OCI-M1 (cell line): ENCODE data around the gene STK24.

ENCODE experiments used
- DNase-seq: peaks from one replicate; lab custom pipeline; 2025; lab: John Stamatoyannopoulos, UW

The STK24 gene

GRCh38 chr13:98450539-98451111 is 126.3 kb downstream of the STK24 start:
- DNase-seq = no peak

- no peak for DNase-seq
Observed at GRCh38 chr13:98450026-98450425, 126.9 kb downstream of the STK24 start.

DNA sequence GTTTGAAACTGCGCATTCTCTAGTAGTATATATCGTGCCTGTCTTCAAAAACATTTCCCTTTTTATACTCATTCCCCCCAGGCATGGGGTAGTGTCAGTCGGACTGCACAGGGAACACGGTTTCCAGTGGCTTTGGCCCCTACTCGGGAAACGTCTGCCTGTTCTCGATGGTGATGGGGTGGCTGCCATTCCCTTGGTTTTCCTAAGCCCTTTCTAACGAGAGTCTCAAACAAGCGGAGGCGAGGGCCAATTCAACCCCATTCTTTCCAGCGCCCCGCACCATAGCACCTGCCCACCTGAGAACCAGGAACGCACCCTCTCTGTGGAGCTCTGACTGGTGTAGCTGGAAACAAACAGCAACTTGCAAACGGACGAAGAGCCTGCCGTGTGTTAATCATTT is 127.6 kb downstream of the STK24 start:
- DNase-seq = no peak

DNA sequence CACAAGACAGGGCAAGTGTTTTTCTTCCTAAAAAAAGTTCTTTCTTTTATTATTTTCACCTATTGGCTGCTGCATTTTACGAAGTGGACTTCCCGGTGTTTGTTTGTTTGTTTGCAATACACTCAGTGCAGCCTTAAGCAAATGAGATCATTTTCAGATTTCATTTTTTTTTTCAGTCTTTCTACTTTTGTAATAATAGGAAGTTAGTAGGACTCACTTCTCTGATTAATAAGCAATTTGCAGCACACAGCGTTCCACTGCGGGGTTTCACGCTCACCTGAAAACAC is 128.3 kb downstream of the STK24 start:
- DNase-seq = no peak

GRCh38 chr13:98447881-98448641 is 128.8 kb downstream of the STK24 start:
- DNase-seq = peak; percentile 31

- no peak for DNase-seq
Observed at GRCh38 chr13:98447130-98447529, 129.8 kb downstream of the STK24 start.

GRCh38 chr13:98446234-98446621 is 130.7 kb downstream of the STK24 start:
- DNase-seq = no peak

DNA sequence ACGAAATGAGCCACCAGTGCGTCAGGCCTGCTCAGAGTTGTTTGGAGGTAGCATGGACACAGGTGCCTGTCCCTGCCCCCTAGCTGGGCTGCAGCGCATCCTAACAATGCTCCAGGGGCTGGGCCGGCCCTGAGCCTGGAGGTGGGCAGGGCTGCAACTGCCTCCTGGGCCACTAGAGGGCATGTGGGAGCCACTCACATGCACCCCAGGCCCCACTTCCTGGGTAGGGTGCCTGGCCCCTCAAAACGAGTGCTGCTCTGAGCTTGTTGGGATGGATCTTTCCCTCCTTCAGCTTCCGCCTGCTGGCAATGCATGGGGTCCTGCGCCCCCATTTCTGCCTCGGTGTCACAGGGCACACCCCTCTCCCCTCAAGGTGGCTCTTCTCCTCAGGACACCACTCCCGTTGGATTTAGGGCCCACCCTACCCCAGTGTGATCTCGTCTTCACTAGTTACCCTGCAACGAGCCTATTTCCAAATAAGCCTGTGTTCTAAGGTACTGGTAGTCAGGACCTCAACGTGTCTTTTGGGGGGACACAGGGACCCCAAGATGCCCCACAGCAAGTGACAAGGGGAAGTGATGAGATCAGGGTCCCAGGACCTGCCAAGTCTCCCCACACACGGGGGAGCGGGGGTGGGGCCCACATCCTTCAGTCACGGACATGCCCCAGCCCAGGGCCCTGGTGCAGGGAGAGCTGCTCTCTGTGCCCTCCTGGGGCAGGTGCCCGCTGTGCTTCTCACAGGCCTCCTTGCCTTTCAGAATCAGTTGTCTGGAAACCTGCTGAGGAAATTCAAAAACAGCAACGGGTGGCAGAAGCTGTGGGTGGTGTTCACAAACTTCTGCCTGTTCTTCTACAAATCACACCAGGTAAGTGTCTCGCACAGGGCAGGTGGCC is 131.3 kb downstream of the STK24 start:
- peak; percentile 79 for DNase-seq

- DNase-seq = no peak
Observed at GRCh38 chr13:98444381-98444780, 132.5 kb downstream of the STK24 start.

- DNase-seq = no peak
Observed at GRCh38 chr13:98443800-98444325, 133.0 kb downstream of the STK24 start.

DNA sequence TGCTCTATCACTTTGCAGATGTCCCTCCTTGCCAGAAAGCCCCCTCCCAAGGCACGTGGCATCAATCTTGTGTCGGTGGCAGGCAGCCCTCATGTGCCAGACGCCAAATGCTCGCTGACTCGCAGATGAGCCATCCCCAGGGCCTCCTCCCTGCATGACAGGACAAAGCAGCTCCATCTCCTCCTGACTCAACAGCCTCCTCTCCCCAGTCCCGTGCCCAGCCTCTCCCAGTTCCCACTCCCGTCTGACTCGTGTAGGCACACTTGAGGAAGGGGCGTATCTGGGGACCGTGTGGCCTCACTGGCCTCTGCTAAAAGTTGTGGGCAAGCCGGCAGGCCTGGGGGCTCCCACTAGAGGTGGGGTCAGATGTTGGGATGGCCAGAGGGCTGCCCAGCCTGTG is 133.6 kb downstream of the STK24 start:
- DNase-seq = no peak

- DNase-seq = no peak
Observed at GRCh38 chr13:98442391-98443230, 134.3 kb downstream of the STK24 start.

DNA sequence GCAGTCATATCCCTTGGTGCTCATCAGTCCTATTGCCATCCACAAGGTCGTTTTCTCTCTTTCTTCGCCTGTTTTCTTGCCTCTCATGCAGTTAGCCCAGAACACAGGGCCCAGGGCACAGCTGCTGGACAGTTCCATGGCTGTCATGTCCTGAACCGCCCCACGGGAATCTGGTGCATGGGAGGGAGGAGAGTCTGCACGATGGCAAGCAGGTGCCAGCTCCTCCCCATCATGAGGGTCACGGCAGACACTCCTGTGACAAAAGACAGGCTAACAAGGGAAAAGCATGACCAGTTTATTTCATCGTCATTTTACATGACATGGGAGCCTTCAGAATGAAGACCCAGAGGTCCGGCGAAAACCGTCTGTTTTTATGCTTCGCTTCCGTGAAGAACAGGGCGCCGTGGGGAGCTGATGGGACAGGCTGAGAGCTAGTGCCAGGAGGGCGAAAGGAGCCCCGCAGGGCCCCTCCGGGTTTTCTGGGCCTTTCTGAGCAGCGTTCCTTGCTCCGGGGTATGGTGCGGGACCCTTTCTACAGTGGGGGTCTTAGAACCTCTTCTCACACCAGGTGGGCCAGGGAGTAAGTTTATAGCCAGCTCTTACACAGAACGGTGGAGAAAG is 135.7 kb downstream of the STK24 start:
- no peak for DNase-seq

GRCh38 chr13:98440390-98441055 is 136.4 kb downstream of the STK24 start:
- DNase-seq = no peak

DNA sequence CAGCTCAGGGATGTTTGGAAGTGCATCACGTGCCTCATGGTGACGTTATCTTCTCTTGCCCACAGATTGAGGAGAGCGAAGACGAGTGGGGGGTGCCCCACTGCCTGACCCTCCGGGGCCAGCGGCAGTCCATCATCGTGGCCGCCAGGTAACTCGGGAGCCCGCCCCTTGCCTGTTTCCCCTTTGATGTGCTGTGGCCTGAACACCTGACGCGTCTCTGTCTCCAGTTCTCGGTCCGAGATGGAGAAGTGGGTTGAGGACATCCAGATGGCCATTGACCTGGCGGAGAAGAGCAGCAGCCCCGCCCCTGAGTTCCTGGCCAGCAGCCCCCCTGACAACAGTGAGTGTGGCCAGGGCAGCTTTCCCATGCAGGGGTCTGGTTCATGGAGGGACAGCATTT is 137.0 kb downstream of the STK24 start:
- DNase-seq = no peak

- no peak for DNase-seq
Observed at GRCh38 chr13:98439126-98439828, 137.6 kb downstream of the STK24 start.

DNA sequence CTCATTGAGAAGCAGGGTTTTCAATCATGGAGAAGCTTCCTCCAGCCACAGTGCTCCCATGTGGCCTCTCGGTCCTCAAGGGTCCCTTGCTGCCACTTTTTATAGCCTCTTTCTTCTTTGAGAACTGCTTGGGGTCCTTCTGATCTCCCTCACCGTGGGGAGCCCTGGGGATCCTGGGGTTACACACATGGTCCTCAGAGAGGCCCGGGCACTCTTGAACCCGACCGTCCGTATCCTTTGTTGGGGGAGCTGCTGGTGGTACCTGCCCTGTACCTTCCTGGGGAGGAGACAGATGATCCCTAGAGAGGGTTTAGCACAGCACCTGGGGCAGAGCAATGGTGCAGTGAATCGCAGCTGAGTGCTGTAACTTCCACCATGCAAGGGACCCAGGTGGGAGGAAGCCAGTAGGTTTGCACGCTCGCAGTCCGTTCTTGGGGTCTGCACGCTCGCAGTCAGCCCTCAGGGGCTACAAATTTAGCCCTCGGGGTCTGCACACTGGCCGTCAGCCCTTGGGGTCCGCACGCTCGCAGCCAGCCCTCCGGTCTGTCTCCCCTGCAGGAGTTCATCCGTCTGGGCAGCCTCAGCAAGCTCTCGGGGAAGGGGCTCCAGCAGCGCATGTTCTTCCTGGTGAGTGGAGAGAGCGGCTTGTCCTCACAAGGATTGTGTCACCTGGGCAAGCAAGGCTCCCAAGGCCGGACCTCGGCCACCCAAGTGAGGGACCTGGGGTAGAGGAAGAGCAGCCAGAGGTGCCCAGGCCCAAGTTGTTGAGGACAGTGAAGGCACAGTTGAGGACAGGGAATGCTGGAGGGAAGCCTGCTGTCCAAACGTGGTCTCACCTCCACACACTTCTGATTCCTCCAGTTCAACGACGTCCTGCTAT is 138.4 kb downstream of the STK24 start:
- no peak for DNase-seq

- no peak for DNase-seq
Observed at GRCh38 chr13:98436233-98436910, 140.5 kb downstream of the STK24 start.

DNA sequence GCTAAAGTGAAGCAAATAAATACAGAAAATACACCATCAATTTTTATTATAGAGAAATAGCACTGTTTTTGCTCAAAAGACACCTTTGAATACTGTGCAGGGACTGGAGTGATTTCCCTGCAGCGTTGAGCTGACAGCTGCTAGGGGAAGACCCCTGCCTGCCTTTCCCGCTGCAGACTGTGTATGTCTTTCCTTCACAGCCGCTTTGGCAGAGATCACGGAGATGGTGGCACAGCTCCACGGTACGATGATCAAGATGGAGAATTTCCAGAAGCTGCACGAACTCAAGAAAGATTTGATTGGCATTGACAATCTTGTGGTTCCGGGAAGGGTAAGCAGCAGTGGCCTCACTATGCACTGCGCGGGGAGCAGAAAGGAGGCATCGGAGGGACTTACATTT is 141.5 kb downstream of the STK24 start:
- no peak for DNase-seq
